Hepatic stellate cell (primary cell): ENCODE results near the gene TMEM151A.
A peak's percentile ranks its signal among the peaks of the same experiment; 100 is the strongest.

Source experiments
- DNase-seq: peaks from one replicate; pipeline ENCODE4 v3.0.0; 2011; ENCODE audit warnings: low spot score

The TMEM151A gene

DNA sequence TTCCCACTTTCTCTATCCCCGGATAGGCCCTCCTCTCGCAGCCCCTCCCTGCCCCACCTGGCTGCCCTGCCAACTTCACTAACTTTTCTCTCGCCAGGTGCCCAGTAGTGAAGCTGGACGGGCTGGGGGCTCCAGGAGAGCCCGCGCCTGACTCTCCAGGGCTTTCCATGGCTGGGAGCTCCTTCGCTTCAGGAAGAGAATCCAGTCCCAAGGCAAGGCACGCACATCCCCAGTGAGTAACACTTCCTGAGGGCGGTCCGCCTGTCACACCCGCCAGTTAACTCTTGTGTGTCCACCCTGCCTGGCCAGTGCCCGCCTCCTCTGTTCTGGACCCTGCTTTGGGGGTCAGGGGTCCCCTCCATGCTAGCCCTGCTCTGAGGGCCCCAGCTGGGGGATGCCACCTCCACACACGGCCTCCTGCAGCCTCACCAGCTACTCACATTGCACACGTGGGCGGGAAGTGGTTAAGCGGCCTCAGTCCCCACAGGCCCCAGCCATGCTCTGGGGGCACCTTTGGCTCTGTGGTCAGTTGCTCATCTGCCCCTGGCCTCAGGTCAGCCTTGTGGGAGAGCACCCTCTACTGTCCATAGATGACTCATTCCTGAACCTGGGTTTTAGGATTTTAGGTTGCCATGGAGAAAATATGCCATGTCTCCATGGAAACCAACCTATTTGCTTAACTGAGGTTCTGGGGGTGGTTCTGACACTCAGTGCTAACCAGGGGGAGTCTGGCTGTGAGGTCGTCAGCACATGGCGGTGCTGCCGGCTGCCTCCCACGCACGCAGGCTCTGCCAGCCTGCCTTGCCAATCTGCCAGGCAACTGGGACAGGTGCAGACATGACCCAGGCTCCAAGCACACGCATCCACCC is 44.8 kb downstream of the TMEM151A start, which contains the start of gene RIN1:
Gene RIN1, minus strand, starts transcription at position 201 of the 869 bp plus-strand sequence. Its CDS starts 32 bp downstream, at position 169.
- DNase-seq = peak; percentile 100

DNA sequence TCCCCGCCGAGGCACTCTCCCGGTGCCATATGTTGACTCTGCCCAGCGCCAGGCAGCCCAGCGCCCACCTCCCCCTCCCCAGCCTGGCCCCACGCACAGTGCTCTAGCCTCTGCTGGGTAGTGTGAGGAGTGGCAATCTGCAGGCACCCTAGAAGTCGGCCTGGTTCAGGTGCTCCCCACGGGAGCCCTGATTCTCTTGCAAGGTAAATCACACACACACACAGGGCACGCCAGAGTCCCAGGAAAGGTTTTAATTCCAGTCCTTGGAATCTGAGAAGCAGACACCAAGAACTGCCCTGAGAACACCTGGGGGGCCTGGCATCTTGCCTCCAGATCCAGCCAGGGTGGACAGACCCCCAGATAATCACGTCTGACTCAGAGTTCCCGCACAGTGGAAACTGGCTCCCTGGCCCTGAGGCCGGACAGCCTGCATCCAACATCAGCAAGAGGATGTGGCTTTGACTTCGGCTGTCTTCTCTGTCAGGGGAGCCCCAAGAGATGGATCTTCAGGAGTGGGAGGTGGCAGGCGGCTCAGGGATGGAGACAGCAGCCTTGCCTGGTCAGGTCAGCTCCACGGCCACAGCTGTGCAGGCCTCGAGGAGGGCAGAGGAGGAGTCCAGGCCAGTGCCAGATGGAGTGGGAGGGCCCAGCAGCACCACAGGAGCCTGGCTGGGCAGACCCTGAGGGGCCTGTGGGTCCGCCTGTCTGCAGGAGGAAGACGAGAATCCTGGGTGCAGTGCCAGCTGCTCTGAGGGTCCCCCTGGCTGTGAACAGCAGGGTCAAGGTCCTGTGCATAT is 45.6 kb downstream of the TMEM151A start:
- no peak for DNase-seq

GRCh38 chr11:66338276-66339161 is 46.8 kb downstream of the TMEM151A start:
- DNase-seq = no peak

DNA sequence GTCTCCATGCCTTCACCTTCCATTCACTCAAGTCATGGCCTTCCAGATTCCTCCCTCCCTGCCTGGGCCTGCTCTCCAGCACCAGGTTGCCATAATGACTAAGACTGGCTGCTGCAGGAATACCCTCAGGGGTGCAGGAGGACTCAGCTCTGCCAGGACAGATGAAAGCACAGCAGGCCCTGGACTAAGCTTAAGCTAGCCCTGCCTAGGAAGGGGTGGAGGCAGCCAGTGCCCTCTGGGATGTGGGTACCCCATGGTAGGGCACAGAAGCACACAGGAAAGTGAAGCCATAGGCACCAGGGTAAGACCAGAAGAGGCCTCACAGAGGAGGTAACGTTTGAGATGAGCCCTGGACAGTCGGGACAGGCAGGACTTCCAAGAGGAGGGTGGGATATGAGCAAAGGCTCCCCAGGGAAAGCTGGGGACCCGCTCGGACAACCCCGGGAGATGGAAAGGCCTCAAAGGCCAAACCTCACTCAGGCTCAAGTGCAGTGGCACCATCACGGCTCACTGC is 47.5 kb downstream of the TMEM151A start:
- no peak for DNase-seq

GRCh38 chr11:66339686-66340483 is 48.2 kb downstream of the TMEM151A start:
- DNase-seq = no peak

GRCh38 chr11:66340596-66341501 is 49.2 kb downstream of the TMEM151A start:
- no peak for DNase-seq

- DNase-seq = no peak
Observed at GRCh38 chr11:66341502-66342126, 49.9 kb downstream of the TMEM151A start.

GRCh38 chr11:66343176-66343575 is 51.5 kb downstream of the TMEM151A start:
- no peak for DNase-seq

DNA sequence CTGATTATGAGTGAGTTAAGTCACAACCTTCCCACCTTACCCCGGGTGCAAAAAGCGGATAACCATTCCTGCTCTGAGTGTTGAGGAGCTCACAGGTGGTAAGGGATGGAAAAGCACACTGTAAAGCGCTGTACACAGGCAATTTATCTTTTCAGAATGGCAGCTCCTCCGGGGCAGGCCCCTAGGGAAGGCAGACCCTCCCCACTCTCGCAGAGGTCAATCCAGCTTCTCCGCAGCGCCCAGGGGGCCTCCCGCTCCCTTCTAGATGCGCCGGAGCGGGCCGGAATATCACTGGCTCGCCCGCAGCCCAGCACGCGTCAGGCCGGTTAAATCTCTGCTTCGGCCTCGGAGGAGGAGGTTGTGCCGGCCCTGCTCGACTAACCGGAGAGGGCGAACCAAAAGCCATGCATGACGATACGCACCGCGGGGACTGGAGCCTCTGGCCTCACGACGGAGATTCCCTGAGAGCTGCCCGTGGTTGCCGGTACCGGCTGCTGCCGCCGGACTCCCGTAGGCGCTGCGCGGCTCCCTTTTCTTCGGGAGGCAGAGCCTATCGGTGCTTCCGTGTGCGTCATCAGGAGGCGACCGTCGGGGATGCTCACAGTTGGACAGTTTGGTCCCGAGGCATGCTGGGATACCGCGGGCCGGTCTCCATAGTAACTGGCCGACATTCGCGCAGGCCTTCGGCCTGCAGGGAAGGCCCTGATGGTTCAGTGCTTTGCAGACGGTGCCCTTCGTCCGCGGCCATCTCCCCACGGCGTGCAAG is 53.0 kb downstream of the TMEM151A start, which contains the start of gene BRMS1:
Gene BRMS1, minus strand, starts transcription at position 555 of the 766 bp plus-strand sequence. CDS start 2,870 bp downstream, outside the sequence.
- peak; percentile 96 for DNase-seq

- DNase-seq = no peak
Observed at GRCh38 chr11:66345316-66345649, 53.6 kb downstream of the TMEM151A start.
